HEK293 (cell line): ENCODE data around the gene CHIT1.

Experiments used
- CTCF ChIA-PET: fragments of 350-600 bp; formaldehyde crosslinking; extraction: SDS; loops from one replicate; lab custom pipeline; 2021; ENCODE audit warnings: antibody characterized with exemption; lab: Yijun Ruan, JAX
- POLR2A ChIA-PET: fragments of 300-600 bp; formaldehyde crosslinking; extraction: SDS; loops from one replicate; lab custom pipeline; 2020; ENCODE audit warnings: antibody characterized with exemption, inconsistent platforms; lab: Yijun Ruan, JAX
- H3K27ac ChIP-seq: fragments of 200-500 bp; sonication (Bioruptor generic); 2 replicates; pipeline ENCODE4 v1.5.1; 2014; ENCODE audit warnings: low read depth, low read length, control low read depth, inconsistent platforms; ENCODE audit errors: extremely low read depth
- H3K36me3 ChIP-seq, 2 experiments: fragments of 200-500 bp in 1 of 2; sonication (Bioruptor generic) in 1 of 2; 1 replicate in 1 of 2; 2 replicates in 1 of 2; pipeline ENCODE4 v1.5.1; 2014 to 2017; ENCODE audit warnings: inconsistent platforms in 2 of 2, low read length in 2 of 2; ENCODE audit not compliant: control insufficient read depth in 2 of 2, insufficient read depth in 1 of 2
- H3K4me1 ChIP-seq: fragments of 200-500 bp; sonication (Bioruptor generic); 2 replicates; pipeline ENCODE4 v1.5.1; 2014; ENCODE audit warnings: mild to moderate bottlenecking, low read length, inconsistent platforms; ENCODE audit not compliant: control insufficient read depth, insufficient read depth
- H3K4me3 ChIP-seq: 2 replicates; pipeline ENCODE4 v1.5.1; 2011; ENCODE audit warnings: low read depth, mild to moderate bottlenecking, control low read depth, low read length, moderate library complexity
- H3K9me3 ChIP-seq: fragments of 200-500 bp; sonication (Bioruptor generic); 2 replicates; pipeline ENCODE4 v1.5.1; 2014; ENCODE audit warnings: low read depth, low read length, inconsistent platforms; ENCODE audit not compliant: control insufficient read depth, insufficient read depth
- BCL11B ChIP-seq: fragments of 450-650 bp; formaldehyde crosslinking; IDR thresholded peaks from 2 replicates; pipeline ENCODE4 v1.5.1; 2016; ENCODE audit warnings: low read depth, missing biosample characterization, missing genetic modification characterization
- KLF16 ChIP-seq: fragments of 450-650 bp; formaldehyde crosslinking; IDR thresholded peaks from 2 replicates; pipeline ENCODE4 v1.5.1; 2017; ENCODE audit warnings: missing biosample characterization, missing genetic modification characterization
- RBAK ChIP-seq: fragments of 450-650 bp; formaldehyde crosslinking; IDR thresholded peaks from 2 replicates; pipeline ENCODE4 v1.5.1; 2016; ENCODE audit warnings: missing biosample characterization, missing genetic modification characterization
- SALL2 ChIP-seq: fragments of 450-650 bp; formaldehyde crosslinking; IDR thresholded peaks from 2 replicates; pipeline ENCODE4 v1.5.0; 2017; ENCODE audit warnings: missing biosample characterization, mild to moderate bottlenecking, missing genetic modification characterization, borderline replicate concordance
- ZBTB44 ChIP-seq: fragments of 450-650 bp; IDR thresholded peaks from 2 replicates; pipeline ENCODE4 v1.5.1; 2018; ENCODE audit warnings: missing biosample characterization, mild to moderate bottlenecking, missing genetic modification characterization
- ZNF146 ChIP-seq: fragments of 450-650 bp; formaldehyde crosslinking; IDR thresholded peaks from 2 replicates; pipeline ENCODE4 v1.5.1; 2016; ENCODE audit warnings: missing biosample characterization, missing genetic modification characterization
- ZNF19 ChIP-seq: fragments of 450-650 bp; formaldehyde crosslinking; IDR thresholded peaks from 2 replicates; pipeline ENCODE4; 2016; ENCODE audit warnings: missing biosample characterization, missing genetic modification characterization, low read depth
- ZNF202 ChIP-seq: fragments of 450-650 bp; formaldehyde crosslinking; IDR thresholded peaks from 2 replicates; pipeline ENCODE4 v1.5.1; 2016; ENCODE audit warnings: missing biosample characterization, missing genetic modification characterization, borderline replicate concordance
- ZNF473 ChIP-seq: fragments of 450-650 bp; formaldehyde crosslinking; IDR thresholded peaks from 2 replicates; pipeline ENCODE4 v1.5.1; 2017; ENCODE audit warnings: missing biosample characterization, missing genetic modification characterization
- ZNF510 ChIP-seq: fragments of 450-650 bp; formaldehyde crosslinking; IDR thresholded peaks from 2 replicates; pipeline ENCODE4 v1.5.1; 2018; ENCODE audit warnings: mild to moderate bottlenecking, missing genetic modification characterization, missing biosample characterization; ENCODE audit not compliant: insufficient replicate concordance
- ZNF514 ChIP-seq: fragments of 450-650 bp; formaldehyde crosslinking; IDR thresholded peaks from 2 replicates; pipeline ENCODE4 v1.5.1; 2016; ENCODE audit warnings: missing biosample characterization, missing genetic modification characterization
- ZNF548 ChIP-seq: fragments of 450-650 bp; formaldehyde crosslinking; IDR thresholded peaks from 2 replicates; pipeline ENCODE4 v1.5.1; 2016; ENCODE audit warnings: missing biosample characterization, missing genetic modification characterization
- ZNF558 ChIP-seq: fragments of 450-650 bp; formaldehyde crosslinking; IDR thresholded peaks from 2 replicates; pipeline ENCODE4 v1.5.1; 2016; ENCODE audit warnings: missing biosample characterization, missing genetic modification characterization
- ZNF610 ChIP-seq: fragments of 450-650 bp; formaldehyde crosslinking; IDR thresholded peaks from 2 replicates; pipeline ENCODE4 v1.5.1; 2016; ENCODE audit warnings: missing biosample characterization, missing genetic modification characterization, borderline replicate concordance
- ZNF645 ChIP-seq: fragments of 450-650 bp; formaldehyde crosslinking; IDR thresholded peaks from 2 replicates; pipeline ENCODE4; 2016; ENCODE audit warnings: missing biosample characterization, missing genetic modification characterization
- ZNF664 ChIP-seq: fragments of 450-650 bp; formaldehyde crosslinking; IDR thresholded peaks from 2 replicates; pipeline ENCODE4 v1.5.1; 2016; ENCODE audit warnings: missing biosample characterization, missing genetic modification characterization
- ZNF768 ChIP-seq: fragments of 450-650 bp; formaldehyde crosslinking; IDR thresholded peaks from 2 replicates; pipeline ENCODE4 v1.5.1; 2018; ENCODE audit warnings: missing biosample characterization, mild to moderate bottlenecking, missing genetic modification characterization
- ZSCAN18 ChIP-seq: fragments of 450-650 bp; formaldehyde crosslinking; IDR thresholded peaks from 2 replicates; pipeline ENCODE4 v1.5.1; 2016; ENCODE audit warnings: missing biosample characterization, missing genetic modification characterization
- TF ChIP-seq, protein P1 (sequence below): fragments of 450-650 bp; formaldehyde crosslinking; IDR thresholded peaks from 2 replicates; pipeline ENCODE4 v1.5.1; 2016; ENCODE audit warnings: missing biosample characterization, missing genetic modification characterization

CHIT1 gene

DNA sequence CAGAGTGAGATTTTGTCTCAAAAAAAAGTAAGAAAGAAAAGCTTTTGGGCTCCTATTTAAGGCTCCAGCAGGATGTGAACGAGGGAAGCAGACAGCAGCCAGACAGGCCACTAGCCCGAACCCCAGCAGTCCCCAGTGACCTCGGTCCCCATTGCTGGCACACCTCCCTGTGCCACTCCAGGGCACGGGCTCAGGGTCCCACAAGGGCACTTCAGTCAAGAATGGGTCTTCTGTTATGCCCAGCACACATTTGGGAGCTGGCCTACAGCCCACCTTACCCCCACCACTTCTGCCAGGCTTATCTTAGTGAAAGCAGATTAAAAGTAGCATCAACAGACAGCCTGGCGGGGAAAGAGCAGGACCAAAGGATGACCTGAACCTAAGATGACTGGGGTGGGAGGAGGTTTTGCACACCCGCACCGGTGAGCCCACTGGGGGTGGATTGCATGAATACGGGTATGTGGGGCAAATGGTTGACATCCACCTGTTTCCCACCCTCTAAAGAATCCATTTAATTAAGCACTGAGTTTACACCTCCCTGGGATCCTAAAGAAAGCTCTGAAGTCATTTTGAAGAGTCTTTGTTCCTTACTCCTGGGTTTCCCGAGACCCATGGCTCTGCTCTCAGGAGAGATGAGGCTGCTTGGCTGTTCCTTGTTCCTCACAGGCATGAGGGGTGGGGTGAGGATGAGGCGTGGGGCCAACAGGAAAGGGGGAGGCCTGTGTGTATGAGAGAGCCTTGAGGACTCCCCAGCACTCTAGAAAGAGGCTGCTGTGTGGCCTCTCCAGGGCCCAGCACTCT lies 47.7 kb downstream of the CHIT1 start:
- Histone ChIP-seq H3K27ac (no peak overlapping the region), H3K4me3 (no peak overlapping the region), H3K36me3 (no peaks in the 10 kb centered on the region), H3K4me1 (no peaks in the 10 kb centered on the region; the same call in 1 of the 2 replicates), H3K9me3 (no peaks in the 10 kb centered on the region)
- ChIA-PET CTCF (interaction anchor here (0.6 to 3.3 kb wide), 6 partner anchors 9 to 86 kb away, joined by 3 to 20 read pairs (median 4); no protein-coding TSS in a partner anchor), POLR2A (interaction anchor here (1.0 kb wide), 1 partner anchor 64 kb away, joined by 3 read pairs; no protein-coding TSS in a partner anchor)
- TF ChIP-seq ZNF548 (tag by site-specific recombination) (no peak), ZNF664 (no peak), ZNF473 (tag by site-specific recombination) (no peak), ZNF510 (no peak), ZNF558 (no peak), ZNF514 (tag by site-specific recombination) (no peak), ZNF768 (tag by site-specific recombination) (no peak), ZNF146 (no peak), ZNF610 (no peak), ZNF202 (tag by site-specific recombination) (no peak), KLF16 (tag by site-specific recombination) (no peak), SALL2 (tag by site-specific recombination) (no peak), RBAK (tag by site-specific recombination) (no peak), ZBTB44 (tag by site-specific recombination) (no peak), BCL11B (tag by site-specific recombination) (no peak), ZNF645 (no peak), ZSCAN18 (tag by site-specific recombination) (no peak), ZNF19 (tag by site-specific recombination) (no peak)
- TF ChIP-seq, protein P1, sequence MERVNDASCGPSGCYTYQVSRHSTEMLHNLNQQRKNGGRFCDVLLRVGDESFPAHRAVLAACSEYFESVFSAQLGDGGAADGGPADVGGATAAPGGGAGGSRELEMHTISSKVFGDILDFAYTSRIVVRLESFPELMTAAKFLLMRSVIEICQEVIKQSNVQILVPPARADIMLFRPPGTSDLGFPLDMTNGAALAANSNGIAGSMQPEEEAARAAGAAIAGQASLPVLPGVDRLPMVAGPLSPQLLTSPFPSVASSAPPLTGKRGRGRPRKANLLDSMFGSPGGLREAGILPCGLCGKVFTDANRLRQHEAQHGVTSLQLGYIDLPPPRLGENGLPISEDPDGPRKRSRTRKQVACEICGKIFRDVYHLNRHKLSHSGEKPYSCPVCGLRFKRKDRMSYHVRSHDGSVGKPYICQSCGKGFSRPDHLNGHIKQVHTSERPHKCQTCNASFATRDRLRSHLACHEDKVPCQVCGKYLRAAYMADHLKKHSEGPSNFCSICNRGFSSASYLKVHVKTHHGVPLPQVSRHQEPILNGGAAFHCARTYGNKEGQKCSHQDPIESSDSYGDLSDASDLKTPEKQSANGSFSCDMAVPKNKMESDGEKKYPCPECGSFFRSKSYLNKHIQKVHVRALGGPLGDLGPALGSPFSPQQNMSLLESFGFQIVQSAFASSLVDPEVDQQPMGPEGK (tag by site-specific recombination): no peak
